Neural progenitor cell (in vitro differentiated cells): ENCODE measurements around the gene TNIK.

Experiments used
- EZH2 ChIP-seq: fragments of 200-600 bp; sonication (generic); IDR thresholded peaks from 2 replicates; pipeline ENCODE4 v1.6.1; 2017; ENCODE audit warnings: antibody characterized with exemption, mild to moderate bottlenecking, moderate library complexity
- TF ChIP-seq, protein P1 (sequence below): fragments of 200-600 bp; sonication (generic); IDR thresholded peaks from 2 replicates; pipeline ENCODE4 v1.5.1; 2017; ENCODE audit warnings: antibody characterized with exemption, mild to moderate bottlenecking

- TF ChIP-seq, protein P1, sequence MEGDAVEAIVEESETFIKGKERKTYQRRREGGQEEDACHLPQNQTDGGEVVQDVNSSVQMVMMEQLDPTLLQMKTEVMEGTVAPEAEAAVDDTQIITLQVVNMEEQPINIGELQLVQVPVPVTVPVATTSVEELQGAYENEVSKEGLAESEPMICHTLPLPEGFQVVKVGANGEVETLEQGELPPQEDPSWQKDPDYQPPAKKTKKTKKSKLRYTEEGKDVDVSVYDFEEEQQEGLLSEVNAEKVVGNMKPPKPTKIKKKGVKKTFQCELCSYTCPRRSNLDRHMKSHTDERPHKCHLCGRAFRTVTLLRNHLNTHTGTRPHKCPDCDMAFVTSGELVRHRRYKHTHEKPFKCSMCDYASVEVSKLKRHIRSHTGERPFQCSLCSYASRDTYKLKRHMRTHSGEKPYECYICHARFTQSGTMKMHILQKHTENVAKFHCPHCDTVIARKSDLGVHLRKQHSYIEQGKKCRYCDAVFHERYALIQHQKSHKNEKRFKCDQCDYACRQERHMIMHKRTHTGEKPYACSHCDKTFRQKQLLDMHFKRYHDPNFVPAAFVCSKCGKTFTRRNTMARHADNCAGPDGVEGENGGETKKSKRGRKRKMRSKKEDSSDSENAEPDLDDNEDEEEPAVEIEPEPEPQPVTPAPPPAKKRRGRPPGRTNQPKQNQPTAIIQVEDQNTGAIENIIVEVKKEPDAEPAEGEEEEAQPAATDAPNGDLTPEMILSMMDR = no peak
- no peak for TF ChIP-seq EZH2
These were observed 273.2 kb downstream of the TNIK start for GRCh38 chr3:171186817-171187500.
